HCT116 (cell line): Measurements from ENCODE around the gene IGSF9B.
"Not testable (repeated sequence)": the region's sequence is repeated elsewhere in the genome, so short reads cannot be mapped to it uniquely, and the experiment has no call there.

Source experiments
- EZH2phosphoT487 ChIP-seq: fragments of 200-600 bp; IDR thresholded peaks from 2 replicates; pipeline ENCODE4 v1.6.1; 2018; ENCODE audit warnings: antibody characterized with exemption, borderline replicate concordance
- POLR2A ChIP-seq: IDR thresholded peaks from 2 replicates; pipeline ENCODE4 v1.7.0; 2011; ENCODE audit warnings: borderline replicate concordance; ENCODE audit not compliant: insufficient read depth, insufficient read length; ENCODE audit errors: extremely low read depth
- TF ChIP-seq, protein P1 (sequence below), 3 experiments: fragments of 200-600 bp in 1 of 3; sonication (generic) in 1 of 3; IDR thresholded peaks in 2 of 3; conservative IDR thresholded peaks in 1 of 3; 2 replicates each; pipeline ENCODE4 v1.5.1; 2012 to 2017; ENCODE audit warnings: low read depth in 2 of 3, low read length in 2 of 3, antibody characterized with exemption in 1 of 3, borderline replicate concordance in 1 of 3, control low read depth in 1 of 3, mild to moderate bottlenecking in 1 of 3, mixed read lengths in 1 of 3, mixed run types in 1 of 3, moderate library complexity in 1 of 3; ENCODE audit not compliant: insufficient read depth in 1 of 3

DNA sequence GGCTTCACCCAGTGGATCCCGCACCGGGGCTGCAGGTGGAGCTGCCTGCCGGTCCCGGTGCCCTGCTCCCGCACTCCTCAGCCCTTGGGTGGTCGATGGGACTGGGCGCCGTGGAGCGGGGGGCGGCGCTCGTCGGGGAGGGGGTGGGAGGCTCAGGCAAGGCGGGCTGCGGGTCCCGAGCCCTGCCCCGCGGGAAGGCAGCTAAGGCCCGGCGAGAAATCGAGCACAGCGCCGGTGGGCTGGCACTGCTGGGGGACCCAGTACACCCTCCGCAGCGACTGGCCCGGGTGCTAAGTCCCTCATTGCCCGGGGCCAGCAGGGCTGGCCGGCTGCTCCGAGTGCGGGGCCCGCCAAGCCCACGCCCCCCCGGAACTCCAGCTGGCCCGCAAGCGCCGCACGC lies 46.1 kb upstream of the IGSF9B start:
- TF ChIP-seq, protein P1, sequence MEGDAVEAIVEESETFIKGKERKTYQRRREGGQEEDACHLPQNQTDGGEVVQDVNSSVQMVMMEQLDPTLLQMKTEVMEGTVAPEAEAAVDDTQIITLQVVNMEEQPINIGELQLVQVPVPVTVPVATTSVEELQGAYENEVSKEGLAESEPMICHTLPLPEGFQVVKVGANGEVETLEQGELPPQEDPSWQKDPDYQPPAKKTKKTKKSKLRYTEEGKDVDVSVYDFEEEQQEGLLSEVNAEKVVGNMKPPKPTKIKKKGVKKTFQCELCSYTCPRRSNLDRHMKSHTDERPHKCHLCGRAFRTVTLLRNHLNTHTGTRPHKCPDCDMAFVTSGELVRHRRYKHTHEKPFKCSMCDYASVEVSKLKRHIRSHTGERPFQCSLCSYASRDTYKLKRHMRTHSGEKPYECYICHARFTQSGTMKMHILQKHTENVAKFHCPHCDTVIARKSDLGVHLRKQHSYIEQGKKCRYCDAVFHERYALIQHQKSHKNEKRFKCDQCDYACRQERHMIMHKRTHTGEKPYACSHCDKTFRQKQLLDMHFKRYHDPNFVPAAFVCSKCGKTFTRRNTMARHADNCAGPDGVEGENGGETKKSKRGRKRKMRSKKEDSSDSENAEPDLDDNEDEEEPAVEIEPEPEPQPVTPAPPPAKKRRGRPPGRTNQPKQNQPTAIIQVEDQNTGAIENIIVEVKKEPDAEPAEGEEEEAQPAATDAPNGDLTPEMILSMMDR (IDR thresholded peaks at IDR 0.05 in 2 of 3, conservative IDR thresholded peaks at IDR 0.05 in 1 of 3; ENCODE audit: borderline replicate concordance in 1 of 3, insufficient read depth in 1 of 3, low read depth in 2 of 3, low read length in 2 of 3) = not testable (repeated sequence)
- TF ChIP-seq POLR2A, EZH2phosphoT487: not testable (repeated sequence)
